Measurements from ENCODE around the gene ZMIZ1. TPM values are rescaled to one million over a fixed set of nuclear protein-coding genes. Genes with fewer than 3 reads are reported as not detected.

The ZMIZ1 gene
- total and polyA plus RNA-seq, 2 experiments from 2014 or later = 9.2 to 30.9 TPM

DNA sequence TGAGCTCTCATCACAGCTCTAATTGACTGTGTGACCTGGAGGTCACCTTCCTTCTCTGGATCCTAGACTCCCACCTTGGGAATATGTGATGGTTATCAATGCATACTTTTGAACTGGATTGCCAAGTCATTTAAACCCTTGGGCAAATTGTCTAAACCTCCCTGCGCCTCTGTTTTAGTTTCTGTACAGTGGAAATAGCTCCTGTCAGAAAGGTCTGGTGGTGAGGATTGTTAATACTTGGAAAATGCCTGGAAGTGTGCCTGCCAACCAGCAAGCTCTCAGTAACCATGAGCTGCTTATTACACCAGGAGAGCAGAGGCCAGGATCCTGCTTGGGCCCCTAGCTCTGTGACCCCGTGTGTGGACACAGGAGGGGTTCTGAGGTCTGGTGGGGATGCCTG lies 169.8 kb downstream of the ZMIZ1 start:
- no peak overlapping the region for H3K27ac Mint-ChIP-seq

More for the DNA sequence above, 169.8 kb downstream of the ZMIZ1 start:
- no peak overlapping the region for H3K27ac ChIP-seq (ENCODE audit: low read depth)
- ATAC-seq (no peak), DNase-seq (ENCODE audit: low spot score) (no peak)
- H3K36me3 ChIP-seq (ENCODE audit: insufficient read depth) = no peaks in the 10 kb centered on the region
- peaks cover 53% of the 10 kb centered on the region for H4K20me1 ChIP-seq (replicated peaks; ENCODE audit: insufficient read depth)
- peak overlapping the region; percentile 74 for H3K4me2 ChIP-seq
- Mint-ChIP-seq H3K9me3 (no peaks in the 10 kb centered on the region), H3K4me1 (peaks cover 65% of the 10 kb centered on the region), H3K27me3 (ENCODE audit: insufficient read depth, low read depth, poor library complexity) (peaks cover 84% of the 10 kb centered on the region), H3K4me3 (no peak overlapping the region; the same call in 2 of the 3 replicates), H3K36me3 (ENCODE audit: low read depth) (peaks cover 3% of the 10 kb centered on the region)
- peaks cover 9% of the 10 kb centered on the region; the same call in 1 of the 2 replicates for H3F3A ChIP-seq (replicated peaks; ENCODE audit: low read depth)
- TF ChIP-seq ZNF331 (CRISPR knock-in tag; IDR thresholded peaks at IDR 0.05; ENCODE audit: low read depth) (no peak), STAT1 (IDR thresholded peaks at IDR 0.05; ENCODE audit: unreplicated experiment) (no peak), NANOG (IDR thresholded peaks at IDR 0.05; ENCODE audit: borderline replicate concordance) (no peak), POLR2AphosphoS5 (IDR thresholded peaks at IDR 0.05; ENCODE audit: low read depth) (no peak), EZH2phosphoT487 (IDR thresholded peaks at IDR 0.05; ENCODE audit: unreplicated experiment) (no peak), JUNB (IDR thresholded peaks at IDR 0.05; ENCODE audit: unreplicated experiment) (no peak), EZH2 (IDR thresholded peaks at IDR 0.05; ENCODE audit: low read depth, unreplicated experiment) (no peak), CREB1 (CRISPR knock-in tag; IDR thresholded peaks at IDR 0.05; ENCODE audit: low read depth) (no peak), ZNF114 (CRISPR knock-in tag; IDR thresholded peaks at IDR 0.05) (no peak), ETS1 (IDR thresholded peaks at IDR 0.05) (no peak)
- TF ChIP-seq, protein P1, sequence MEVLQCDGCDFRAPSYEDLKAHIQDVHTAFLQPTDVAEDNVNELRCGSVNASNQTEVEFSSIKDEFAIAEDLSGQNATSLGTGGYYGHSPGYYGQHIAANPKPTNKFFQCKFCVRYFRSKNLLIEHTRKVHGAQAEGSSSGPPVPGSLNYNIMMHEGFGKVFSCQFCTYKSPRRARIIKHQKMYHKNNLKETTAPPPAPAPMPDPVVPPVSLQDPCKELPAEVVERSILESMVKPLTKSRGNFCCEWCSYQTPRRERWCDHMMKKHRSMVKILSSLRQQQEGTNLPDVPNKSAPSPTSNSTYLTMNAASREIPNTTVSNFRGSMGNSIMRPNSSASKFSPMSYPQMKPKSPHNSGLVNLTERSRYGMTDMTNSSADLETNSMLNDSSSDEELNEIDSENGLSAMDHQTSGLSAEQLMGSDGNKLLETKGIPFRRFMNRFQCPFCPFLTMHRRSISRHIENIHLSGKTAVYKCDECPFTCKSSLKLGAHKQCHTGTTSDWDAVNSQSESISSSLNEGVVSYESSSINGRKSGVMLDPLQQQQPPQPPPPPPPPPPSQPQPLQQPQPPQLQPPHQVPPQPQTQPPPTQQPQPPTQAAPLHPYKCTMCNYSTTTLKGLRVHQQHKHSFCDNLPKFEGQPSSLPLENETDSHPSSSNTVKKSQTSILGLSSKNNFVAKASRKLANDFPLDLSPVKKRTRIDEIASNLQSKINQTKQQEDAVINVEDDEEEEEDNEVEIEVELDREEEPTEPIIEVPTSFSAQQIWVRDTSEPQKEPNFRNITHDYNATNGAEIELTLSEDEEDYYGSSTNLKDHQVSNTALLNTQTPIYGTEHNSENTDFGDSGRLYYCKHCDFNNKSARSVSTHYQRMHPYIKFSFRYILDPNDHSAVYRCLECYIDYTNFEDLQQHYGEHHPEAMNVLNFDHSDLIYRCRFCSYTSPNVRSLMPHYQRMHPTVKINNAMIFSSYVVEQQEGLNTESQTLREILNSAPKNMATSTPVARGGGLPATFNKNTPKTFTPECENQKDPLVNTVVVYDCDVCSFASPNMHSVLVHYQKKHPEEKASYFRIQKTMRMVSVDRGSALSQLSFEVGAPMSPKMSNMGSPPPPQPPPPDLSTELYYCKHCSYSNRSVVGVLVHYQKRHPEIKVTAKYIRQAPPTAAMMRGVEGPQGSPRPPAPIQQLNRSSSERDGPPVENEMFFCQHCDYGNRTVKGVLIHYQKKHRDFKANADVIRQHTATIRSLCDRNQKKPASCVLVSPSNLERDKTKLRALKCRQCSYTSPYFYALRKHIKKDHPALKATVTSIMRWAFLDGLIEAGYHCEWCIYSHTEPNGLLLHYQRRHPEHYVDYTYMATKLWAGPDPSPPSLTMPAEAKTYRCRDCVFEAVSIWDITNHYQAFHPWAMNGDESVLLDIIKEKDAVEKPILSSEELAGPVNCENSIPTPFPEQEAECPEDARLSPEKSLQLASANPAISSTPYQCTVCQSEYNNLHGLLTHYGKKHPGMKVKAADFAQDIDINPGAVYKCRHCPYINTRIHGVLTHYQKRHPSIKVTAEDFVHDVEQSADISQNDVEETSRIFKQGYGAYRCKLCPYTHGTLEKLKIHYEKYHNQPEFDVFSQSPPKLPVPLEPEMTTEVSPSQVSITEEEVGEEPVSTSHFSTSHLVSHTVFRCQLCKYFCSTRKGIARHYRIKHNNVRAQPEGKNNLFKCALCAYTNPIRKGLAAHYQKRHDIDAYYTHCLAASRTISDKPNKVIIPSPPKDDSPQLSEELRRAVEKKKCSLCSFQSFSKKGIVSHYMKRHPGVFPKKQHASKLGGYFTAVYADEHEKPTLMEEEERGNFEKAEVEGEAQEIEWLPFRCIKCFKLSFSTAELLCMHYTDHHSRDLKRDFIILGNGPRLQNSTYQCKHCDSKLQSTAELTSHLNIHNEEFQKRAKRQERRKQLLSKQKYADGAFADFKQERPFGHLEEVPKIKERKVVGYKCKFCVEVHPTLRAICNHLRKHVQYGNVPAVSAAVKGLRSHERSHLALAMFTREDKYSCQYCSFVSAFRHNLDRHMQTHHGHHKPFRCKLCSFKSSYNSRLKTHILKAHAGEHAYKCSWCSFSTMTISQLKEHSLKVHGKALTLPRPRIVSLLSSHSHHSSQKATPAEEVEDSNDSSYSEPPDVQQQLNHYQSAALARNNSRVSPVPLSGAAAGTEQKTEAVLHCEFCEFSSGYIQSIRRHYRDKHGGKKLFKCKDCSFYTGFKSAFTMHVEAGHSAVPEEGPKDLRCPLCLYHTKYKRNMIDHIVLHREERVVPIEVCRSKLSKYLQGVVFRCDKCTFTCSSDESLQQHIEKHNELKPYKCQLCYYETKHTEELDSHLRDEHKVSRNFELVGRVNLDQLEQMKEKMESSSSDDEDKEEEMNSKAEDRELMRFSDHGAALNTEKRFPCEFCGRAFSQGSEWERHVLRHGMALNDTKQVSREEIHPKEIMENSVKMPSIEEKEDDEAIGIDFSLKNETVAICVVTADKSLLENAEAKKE (CRISPR knock-in tag; IDR thresholded peaks at IDR 0.05) = no peak
- TF ChIP-seq, protein P2, sequence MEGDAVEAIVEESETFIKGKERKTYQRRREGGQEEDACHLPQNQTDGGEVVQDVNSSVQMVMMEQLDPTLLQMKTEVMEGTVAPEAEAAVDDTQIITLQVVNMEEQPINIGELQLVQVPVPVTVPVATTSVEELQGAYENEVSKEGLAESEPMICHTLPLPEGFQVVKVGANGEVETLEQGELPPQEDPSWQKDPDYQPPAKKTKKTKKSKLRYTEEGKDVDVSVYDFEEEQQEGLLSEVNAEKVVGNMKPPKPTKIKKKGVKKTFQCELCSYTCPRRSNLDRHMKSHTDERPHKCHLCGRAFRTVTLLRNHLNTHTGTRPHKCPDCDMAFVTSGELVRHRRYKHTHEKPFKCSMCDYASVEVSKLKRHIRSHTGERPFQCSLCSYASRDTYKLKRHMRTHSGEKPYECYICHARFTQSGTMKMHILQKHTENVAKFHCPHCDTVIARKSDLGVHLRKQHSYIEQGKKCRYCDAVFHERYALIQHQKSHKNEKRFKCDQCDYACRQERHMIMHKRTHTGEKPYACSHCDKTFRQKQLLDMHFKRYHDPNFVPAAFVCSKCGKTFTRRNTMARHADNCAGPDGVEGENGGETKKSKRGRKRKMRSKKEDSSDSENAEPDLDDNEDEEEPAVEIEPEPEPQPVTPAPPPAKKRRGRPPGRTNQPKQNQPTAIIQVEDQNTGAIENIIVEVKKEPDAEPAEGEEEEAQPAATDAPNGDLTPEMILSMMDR (conservative IDR thresholded peaks at IDR 0.05; ENCODE audit: low read depth in 2 of 2) = no peak
- TF ChIP-seq, protein P3, sequence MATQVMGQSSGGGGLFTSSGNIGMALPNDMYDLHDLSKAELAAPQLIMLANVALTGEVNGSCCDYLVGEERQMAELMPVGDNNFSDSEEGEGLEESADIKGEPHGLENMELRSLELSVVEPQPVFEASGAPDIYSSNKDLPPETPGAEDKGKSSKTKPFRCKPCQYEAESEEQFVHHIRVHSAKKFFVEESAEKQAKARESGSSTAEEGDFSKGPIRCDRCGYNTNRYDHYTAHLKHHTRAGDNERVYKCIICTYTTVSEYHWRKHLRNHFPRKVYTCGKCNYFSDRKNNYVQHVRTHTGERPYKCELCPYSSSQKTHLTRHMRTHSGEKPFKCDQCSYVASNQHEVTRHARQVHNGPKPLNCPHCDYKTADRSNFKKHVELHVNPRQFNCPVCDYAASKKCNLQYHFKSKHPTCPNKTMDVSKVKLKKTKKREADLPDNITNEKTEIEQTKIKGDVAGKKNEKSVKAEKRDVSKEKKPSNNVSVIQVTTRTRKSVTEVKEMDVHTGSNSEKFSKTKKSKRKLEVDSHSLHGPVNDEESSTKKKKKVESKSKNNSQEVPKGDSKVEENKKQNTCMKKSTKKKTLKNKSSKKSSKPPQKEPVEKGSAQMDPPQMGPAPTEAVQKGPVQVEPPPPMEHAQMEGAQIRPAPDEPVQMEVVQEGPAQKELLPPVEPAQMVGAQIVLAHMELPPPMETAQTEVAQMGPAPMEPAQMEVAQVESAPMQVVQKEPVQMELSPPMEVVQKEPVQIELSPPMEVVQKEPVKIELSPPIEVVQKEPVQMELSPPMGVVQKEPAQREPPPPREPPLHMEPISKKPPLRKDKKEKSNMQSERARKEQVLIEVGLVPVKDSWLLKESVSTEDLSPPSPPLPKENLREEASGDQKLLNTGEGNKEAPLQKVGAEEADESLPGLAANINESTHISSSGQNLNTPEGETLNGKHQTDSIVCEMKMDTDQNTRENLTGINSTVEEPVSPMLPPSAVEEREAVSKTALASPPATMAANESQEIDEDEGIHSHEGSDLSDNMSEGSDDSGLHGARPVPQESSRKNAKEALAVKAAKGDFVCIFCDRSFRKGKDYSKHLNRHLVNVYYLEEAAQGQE (IDR thresholded peaks at IDR 0.05; ENCODE audit: unreplicated experiment) = no peak
- H3K4me1 ChIP-seq (ENCODE audit: insufficient read depth) = peaks cover 53% of the 10 kb centered on the region
- no peak overlapping the region for H3K4me3 ChIP-seq
- H3K27me3 ChIP-seq (ENCODE audit: insufficient read depth) = peaks cover 86% of the 10 kb centered on the region
- no peaks in the 10 kb centered on the region for H3K79me2 ChIP-seq (replicated peaks; ENCODE audit: insufficient read depth)
- H2AFZ ChIP-seq = no peak overlapping the region
- H3K9me2 ChIP-seq (ENCODE audit: insufficient read depth) = no peaks in the 10 kb centered on the region

All from GM23338 (cell line).